GM21737 (cell line): ENCODE measurements around the gene SLC2A8.

ENCODE experiments used
- ATAC-seq: cut with Tn5 transposase; IDR thresholded peaks from one replicate; pipeline ENCODE4 v1.9.1; 2021; ENCODE audit warnings: mild to moderate bottlenecking, moderate library complexity; ENCODE audit not compliant: unreplicated experiment

SLC2A8 gene

DNA sequence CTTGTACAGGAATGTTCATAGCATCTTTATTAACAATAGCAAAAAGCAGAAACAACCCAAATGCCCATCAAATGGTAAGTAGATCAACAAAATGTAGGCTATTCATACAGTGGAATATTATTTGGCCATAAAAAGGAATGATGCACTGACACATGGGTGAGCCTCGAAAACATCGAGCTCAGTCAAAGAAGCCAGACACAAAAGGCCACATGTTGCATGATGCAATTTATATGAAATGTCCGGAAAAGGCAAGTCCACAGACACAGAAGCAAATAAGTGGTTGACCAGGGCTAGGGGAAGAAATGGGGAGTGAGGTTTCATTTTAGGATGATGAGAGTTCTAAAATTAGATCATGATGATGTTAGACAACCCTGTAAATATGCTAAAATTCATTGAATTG is 16.5 kb upstream of the SLC2A8 start:
- ATAC-seq: no peak

DNA sequence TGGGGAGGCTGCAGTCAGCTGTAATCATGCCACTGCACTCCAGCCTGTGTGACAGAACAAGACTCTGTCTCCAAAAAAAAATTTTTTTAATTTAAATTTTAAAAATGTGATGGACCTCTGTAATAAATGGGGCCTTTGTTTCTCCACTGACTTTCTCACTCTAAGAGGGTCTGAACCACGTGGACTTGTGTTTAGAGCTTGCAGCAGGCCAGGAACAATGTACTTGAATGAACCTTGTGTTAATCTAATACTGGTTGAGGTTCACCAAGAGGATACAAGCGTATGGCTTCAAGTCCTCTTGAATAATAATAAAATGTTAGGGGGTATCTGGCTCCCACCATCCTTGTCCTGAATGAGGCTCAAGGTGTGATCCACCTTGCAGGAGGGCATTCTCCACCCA is 14.4 kb upstream of the SLC2A8 start:
- ATAC-seq: no peak

DNA sequence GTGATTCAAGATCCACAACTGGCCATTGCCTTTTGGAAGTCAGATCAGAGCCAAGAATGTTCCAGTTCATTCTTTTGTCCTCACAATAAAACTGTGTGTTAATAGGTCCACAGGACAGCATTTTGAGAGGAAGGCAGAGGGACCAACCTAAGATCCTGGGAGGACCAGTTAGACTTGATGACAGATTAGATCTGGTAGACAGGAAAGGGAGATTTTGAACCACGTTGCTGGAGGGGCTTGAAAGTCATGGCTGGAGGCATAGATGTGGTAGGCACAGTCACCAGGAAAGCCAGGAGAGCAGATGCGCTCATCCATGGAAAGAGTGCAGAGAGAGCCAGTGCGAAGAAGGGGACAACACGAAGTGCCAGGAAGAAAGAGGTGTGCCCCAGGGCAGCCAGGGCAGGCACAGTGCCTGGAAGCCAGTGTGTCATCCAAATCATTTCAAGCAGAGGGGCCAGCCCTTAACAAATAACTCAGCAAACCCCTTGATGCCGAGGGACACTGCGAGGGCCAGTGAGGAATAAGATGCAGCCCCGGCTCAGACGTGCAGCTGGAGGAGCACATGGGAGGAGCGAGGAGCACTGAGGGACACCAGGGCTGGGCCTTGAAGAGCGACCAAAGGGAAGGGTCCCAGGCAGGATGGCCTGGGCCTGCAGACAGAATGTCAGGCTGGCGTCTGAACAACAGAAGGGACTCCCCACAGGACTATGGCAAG is 12.8 kb upstream of the SLC2A8 start:
- no peak for ATAC-seq

DNA sequence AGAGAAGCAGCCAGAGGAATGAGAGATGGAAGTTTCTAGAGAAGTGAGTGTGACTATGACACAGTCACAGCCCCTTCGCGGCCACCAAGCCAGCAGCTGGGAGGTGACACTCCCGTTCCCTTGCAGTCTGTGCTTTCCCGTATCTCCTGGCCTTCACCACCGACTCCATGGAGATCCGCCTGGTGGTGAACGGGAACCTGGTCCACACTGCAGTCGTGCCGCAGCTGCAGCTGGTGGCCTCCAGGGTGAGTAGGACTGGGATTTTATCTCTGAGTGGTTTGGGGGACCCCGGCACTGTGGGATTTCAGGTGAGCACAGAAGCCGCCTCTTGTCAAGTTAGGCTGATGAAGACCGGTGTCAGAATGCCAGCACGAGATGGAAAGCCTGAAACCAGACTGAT is 12.1 kb upstream of the SLC2A8 start:
- no peak for ATAC-seq

DNA sequence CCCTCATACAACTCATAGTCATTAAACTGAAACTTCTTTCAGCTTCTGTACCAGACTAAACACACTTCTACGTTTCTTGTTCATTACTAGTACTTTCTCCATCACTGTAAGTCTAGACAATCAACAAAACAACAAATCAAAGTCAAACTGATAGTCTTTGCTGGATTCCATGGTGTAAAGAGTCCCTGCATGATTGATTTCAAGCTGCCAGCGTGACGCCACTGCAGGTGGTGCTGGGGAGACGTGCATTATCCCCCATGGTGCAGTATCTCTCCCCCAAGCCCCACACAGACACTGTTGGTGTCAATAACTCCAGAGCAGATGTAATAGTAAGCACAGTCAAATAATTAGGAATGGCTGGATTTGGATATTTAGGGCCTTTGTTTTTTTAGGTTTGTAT is 10.7 kb upstream of the SLC2A8 start:
- ATAC-seq: no peak

DNA sequence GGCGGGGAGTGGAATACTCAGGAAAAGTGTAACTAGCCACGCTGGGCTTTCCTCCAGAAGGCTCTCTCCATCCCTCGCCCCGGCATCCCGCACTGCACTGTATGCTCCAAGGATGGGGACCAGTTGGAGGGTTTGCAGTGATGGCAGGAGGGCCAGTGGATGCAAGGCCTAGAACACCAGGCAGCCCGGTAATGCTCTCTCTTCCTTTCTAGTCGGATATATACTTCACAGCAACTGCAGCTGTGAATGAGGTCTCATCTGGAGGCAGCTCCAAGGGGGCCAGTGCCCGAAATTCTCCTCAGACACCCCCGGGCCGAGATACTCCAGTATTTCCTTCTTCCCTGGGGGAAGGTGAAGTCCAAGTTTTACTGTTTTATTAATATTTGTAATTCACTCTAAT is 10.0 kb upstream of the SLC2A8 start:
- no peak for ATAC-seq

DNA sequence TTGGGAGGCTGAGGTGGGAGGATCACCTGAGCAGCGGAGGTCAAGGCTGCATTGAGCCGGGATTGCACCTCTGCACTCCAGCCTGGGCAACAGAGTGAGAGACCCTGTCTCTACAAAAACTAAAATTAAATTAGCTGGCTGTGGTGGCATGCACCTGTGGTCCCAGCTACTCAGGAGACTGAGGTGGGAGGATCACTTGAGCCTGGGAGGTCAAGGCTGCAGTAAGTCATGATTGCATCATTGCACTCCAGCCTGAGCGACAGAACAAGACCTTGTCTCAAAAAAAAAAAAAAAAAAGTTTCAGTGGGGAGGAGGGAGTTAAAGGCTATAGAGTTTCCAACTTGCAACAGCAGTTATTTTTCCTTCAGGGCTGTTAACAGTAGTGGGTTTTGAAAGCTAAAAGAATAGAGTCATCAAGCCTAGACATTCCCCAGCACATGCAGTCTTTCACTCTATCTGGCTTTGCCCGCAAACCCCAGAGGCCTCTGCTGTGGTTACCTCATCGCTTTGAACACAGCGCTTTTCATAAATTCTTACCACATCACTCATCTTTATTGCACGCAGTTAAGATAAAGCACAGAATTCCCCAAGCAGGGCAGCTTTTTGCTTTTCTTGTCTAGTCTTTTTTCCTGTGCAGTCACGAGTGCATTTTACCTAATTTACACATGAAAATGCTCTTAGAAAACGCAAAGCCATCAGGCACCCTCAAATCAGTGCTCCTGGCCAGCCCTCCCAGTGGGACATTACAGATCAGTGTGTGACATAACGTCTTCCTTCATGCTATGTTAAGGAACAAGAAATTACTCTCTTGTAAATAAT is 8.7 kb upstream of the SLC2A8 start:
- peak; percentile 68 for ATAC-seq

DNA sequence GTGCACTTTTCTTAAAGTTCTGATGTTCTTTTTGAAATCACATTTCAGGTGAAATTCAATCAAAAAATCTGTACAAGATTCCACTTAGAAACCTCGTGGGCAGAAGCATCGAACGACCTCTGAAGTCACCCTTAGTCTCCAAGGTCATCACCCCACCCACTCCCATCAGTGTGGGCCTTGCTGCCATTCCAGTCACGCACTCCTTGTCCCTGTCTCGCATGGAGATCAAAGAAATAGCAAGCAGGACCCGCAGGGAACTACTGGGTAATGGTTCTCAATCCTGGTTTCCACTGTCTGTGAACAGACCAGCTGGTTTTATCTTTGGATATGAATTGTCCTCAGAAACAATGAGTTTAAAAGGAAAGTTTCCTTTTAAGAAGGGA is 8.1 kb upstream of the SLC2A8 start:
- ATAC-seq: no peak

DNA sequence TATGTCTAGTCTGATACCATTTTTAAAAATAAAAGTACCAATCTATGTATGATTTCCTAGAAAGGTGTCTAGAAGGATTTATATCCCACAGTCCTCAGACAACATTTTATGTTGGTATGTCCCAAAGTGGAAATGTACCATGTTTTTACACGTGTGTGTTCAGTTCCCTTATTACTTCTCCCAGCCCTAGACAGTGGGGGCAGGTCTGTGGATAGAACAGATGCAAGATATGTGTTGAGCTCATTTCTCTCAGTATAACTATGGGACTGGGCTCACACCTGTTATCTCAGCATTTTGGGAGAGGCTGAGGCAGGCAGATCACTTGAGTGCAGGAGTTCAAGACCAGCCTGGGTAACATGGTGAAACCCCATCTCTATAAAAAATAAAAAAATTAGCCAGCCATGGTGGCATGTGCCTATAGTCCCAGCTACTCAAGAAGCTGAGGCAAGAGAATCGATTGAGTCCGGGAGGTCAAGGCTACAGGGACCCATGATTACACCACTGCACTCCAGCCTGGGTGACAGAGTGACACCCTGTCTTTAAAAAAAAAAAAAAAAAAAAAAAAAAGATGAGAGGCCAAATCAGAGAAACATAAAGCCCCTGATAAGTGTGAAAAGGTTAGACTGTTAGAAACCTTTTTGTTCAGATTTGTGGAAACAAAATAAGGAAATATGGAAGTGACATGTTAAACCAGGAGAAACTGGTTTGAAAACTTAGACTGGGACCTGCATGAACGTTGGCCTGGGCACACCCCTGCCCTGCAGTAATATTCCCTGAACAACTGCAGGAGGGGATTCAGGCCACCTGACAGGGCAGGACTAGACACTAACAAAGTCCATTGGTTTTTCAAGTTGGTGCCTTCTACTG is 7.4 kb upstream of the SLC2A8 start:
- no peak for ATAC-seq

DNA sequence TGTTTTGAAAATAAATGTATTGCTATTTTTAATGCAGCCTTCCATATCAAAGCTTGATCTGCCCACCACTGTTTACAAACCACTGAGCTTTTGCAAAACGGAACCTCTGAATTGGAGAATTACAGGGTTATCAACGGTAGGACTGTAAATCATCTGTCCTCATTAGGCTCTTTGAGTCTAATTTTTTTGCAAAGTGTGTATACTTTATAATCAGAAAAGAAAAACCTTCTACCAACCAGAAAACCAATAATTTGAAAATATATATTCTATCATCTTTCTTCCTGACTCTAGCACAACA is 6.8 kb upstream of the SLC2A8 start:
- no peak for ATAC-seq

DNA sequence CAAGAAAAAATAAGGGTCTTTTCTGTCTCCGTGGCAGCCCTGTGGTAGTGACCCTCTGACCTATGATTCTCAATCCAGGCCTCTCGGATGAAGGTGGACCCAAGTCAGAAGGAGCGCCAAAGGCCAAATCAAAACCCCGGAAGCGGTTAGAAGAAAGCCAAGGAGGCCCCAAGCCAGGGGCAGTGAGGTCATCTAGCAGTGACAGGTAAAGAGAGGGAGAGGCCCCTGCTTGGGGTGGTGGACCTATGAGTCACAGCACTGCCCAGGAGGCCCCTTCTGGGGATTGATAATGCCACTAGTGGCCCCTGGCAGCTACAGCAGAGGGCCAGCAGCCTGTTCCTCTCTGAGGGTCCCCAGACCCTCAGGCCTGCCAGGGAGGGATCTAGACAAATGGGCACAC is 6.4 kb upstream of the SLC2A8 start:
- no peak for ATAC-seq

DNA sequence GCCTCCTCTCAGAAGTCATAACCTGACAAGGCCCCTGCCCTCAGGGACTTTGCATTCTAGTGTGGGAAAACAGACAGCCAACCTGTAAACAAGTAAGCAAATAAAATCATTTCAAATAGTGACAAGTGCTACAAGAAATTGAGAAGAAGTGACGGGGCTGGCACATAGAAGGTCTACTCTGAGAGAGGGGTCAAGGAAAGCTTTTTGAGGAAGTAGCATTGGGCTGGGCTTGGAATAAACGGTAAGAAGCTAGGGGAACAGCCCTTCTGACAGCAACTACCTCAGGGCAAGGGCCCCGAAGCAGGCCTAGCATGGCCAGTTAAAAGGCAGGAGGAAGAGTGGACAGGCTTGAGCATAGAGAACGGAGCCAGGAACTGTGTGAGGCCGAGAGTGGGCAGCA is 4.8 kb upstream of the SLC2A8 start:
- ATAC-seq: no peak

DNA sequence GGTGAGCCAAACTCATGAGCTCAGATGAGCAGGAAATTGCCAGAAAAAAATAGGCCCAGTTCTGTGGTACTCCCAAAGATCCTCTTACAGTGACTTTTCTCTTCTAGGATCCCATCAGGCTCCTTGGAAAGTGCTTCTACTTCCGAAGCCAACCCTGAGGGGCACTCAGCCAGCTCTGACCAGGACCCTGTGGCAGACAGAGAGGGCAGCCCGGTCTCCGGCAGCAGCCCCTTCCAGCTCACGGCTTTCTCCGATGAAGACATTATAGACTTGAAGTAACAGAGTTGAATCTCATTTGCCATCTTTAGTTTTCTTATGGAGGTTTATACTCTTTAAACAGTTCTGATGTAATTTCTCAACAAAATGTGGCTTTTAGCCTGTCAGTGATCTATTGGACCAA is 4.0 kb upstream of the SLC2A8 start:
- ATAC-seq: no peak

DNA sequence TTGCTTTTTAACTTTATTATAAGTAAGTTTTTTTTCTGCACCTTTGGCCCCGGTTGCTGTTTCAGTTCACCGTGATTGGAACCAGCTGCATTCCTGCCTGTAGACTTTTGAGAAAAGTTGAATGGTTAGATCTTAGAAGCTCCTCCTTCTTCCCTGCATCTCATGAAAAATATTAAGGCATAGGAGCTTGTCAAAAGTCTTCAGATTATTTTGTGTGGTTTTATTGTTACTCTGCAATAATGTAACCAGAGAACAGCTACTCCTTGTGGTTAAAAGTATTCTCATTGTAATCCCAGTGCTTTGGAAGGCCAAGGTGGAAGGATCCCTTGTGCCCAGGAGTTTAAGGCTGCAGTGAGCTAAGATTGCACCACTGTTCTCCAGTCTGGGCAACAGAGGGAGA is 3.3 kb upstream of the SLC2A8 start:
- no peak for ATAC-seq

DNA sequence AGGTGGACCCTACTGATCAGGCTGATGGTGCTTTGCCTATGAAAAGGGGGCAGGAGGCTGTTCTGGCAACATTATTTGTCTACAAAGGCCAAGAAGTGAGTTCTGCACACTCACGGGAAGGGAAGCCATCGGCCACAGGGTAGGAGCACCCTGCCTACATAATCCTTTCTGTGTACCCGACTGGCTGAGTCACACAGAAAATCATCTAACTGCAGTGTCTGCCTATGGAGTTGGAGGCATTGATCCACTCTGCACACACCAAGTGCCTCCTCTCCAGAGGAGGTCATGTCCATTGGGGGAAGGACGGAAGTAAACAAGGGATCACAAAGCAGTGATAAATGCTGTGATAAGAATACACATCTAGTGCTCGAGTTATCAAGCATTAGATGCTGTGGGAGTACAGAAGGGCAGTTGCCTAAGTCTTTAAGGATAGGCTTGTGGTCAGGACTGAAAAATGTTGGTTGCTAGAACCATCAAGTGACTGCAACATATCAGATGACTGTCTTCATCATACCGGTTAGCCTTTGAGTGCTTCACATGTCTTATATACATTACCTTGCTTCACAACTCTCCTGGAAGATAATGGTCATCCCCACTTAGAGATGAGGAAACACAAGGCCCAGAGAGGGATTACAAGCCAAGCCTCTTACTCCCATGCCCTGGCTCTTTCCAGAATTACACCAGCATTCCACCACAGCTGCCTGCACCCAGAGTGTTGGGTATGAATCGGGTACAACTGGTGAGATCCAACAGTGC is 1.3 kb upstream of the SLC2A8 start:
- no peak for ATAC-seq

DNA sequence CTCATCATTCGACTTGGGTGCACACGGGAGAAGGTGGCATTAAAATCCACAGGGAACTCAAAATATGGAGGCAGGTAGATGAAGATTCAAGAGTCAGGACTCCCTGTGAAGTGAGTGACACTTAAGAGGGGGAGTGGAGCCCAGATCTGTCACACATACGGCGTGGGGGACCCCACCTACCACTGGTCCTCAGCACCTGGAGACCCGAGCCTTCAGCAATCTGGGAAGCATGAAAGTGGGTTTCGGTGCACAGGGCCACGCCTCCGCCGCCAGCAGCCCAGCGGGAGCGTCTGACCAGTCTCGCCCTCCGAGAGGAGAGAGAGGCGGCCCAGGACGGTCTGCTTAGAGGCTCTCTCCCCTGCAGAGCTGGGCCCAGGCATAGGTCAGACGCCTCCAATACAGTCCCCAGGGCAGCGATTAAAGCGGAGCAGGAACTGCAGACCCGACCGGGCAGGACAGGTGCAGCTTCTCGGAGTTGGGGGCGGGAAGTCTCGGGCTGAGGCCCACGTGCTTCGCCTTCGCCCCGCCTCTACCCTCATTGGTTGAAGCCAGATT is 639 bp upstream of the SLC2A8 start:
- no peak for ATAC-seq

DNA sequence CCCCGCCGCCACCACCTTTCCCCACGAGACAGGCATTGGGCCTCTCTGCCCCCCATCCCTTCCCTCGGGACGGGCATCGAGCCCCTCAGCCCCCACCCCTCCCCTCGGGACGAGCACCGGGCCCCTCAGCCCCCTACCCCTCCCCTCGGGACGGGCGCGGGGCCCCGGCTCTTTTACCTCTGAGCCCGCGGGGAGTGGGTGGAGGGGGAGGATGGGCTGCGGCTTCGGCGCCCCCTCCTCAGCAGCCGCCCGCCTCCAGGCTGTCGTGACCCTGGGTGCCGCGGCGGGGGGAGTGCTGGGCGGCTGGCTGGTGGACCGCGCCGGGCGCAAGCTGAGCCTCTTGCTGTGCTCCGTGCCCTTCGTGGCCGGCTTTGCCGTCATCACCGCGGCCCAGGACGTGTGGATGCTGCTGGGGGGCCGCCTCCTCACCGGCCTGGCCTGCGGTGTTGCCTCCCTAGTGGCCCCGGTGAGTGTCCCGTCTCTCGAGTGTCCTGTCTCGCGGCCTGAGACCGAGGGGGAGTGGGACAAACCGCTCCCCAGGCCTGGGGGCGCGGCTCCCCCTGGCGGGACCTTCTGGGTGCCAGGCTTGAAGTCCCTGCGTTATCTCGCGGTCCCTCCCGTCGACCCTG is 791 bp downstream of the SLC2A8 start:
- no peak for ATAC-seq

DNA sequence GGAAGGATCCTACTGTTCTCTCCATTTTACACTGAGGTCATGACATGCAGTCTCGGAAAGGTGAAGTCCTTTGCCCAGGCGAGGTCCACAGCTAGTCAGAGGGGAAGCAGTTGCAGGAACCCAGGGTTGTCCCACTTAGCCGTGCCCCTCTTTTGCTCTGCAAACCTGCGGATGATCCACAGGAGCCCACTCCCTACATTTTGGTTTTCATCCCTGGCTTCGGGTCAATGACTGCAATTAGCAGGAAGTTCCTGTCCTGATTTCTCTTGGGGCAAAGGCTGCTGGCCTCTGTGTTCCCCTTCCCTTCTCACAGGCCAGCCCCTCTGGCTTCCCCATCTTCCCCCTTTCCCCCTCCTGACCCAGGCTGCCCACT is 1.3 kb downstream of the SLC2A8 start:
- no peak for ATAC-seq

DNA sequence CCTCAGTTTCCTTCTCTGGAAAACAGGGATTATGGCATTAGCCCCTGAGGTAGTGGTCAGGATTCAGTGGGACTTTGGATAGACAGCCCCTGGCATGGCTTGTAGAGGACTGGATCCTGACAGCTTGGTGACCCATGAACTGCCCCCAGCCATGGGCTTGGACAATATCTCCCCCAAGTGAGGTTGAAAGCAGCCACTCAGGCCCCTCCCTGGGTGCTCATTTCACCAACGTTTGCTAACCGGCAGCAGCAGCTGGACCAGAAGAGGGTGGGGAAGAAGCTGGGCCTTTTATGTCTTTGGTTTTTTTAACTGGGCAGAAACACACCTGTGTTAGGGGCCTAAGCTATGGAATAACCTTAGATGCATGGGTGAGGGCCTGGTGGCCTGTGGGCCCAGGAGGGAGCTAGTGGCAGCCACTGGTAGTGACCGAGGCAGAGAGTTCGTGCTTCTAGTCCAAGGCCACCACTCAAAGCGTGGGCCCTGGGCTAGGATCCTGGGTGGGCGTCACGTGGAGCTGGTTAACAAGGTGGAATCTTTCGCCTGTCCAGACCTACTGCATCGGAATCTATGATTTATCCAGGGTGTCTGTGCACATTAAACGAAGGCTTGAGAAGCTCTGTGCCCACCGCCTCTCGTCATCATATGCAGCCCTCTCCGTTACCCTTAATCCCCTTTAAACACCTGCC is 1.9 kb downstream of the SLC2A8 start:
- no peak for ATAC-seq

DNA sequence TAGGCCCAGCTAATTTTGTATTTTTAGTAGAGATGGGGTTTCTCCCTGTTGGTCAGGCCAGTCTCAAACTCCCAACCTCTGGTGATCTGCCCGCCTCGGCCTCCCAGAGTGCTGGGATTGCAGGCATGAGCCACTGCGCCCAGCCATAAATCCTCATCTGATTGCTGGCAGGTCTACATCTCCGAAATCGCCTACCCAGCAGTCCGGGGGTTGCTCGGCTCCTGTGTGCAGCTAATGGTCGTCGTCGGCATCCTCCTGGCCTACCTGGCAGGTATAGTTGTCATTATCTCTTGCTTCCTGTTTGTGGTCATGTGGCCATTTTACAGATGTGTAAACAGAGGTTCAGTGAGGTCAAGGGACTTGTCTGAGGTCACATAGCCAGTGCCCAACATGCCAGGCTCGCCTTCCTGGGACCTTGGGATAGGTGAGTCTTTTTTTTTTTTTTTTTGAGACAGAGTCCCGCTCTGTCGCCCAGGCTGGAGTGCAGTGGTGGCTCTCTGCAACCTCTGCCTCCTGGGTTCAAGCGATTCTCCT is 2.8 kb downstream of the SLC2A8 start:
- ATAC-seq: no peak
